Kidney capillary endothelial cell (primary cell): ENCODE measurements around the gene GPHN.

Experiments used
- DNase-seq: peaks from one replicate; pipeline ENCODE4 v3.0.0-alpha.2; 2018; ENCODE audit warnings: low spot score

GPHN gene

DNA sequence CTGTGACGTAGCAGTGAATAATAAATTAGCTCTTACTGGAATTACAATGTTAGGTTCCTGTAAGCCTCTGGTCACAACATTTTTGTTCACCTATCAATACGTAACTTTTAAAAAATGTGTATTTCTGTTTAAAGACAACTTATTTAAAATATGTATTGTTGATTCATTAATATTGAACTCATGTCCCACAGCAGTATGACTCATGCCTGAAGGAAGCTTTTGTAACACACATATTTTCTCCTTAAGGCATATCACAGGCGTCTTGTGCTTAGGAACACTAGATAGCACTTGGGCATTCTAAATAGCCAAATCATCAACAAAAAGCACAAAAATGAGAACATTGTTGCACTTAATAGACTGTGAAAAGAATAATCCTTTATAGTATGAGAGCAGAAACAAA is 92.5 kb downstream of the GPHN start:
- no peak for DNase-seq

DNA sequence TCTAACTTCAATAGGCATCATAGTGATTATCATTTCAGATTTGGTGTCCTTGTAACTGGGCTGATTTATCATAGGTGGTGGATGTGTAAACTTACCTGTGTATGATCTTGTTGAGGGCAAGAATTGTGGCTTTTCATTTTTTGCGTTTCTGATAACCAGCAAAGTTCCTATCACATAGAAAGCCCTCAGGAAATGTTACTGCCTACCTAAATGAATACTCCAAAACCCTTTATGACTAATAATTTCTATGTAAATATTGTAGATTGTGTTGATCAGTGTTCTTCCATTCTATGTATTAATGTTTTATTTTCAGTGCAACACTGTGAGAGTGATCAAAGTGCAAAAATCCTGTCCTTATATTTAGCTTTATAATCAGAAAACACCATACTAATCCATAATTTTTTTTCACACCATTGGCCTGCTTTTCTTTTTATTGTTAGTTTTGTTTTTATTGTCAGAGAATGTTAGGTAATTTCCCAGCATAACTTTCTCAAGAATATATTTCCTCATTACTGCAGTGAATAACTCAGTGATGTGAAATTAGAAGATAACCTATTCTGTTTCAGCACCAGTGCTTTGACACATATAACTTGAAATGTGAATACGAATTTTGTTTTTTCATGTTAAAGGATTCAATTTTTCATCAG is 94.1 kb downstream of the GPHN start:
- no peak for DNase-seq

DNA sequence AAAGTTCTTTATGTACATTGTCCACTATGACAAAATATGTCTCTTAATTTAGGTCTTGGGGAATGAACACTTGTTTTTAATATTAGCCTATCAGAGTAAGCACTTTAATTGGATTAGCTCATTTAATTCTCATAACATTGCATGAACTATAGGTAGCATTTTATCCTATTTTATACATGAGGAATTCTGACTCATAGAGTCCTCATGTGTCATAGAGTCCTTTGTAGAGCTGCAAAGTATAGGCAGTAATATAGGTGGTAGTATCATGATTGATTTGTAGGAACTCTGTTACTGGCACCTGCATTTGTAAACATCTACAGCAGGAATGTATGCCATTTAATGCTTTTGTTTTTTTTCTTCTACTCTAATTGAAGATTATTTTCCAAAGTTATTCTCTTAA is 96.0 kb downstream of the GPHN start:
- DNase-seq, result no peak

- DNase-seq, result no peak
Observed at GRCh38 chr14:66606826-66607225, 98.9 kb downstream of the GPHN start.

- peak; percentile 19 for DNase-seq
Observed at GRCh38 chr14:66610154-66610563, 102.2 kb downstream of the GPHN start.

GRCh38 chr14:66613344-66613743 is 105.4 kb downstream of the GPHN start:
- no peak for DNase-seq

DNA sequence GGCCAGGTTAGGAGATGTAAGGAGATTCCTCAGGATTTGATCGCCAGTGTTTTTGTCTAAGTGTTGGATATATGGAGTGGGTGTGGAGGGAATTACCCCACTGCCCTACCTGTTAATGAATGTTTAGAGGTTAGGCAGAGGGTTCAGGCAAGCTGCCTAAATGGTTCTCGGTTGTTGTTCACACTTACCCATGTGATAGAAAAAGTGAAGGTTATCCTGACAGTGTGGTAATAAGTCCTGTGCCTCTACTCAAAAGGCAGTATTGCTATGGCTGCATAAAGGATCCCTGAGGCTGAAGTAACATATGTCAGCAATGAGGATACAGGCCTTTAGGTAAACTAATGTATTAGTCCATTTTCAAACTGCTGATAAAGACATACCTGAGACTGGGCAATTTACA is 112.0 kb downstream of the GPHN start:
- DNase-seq, result no peak

- DNase-seq, result no peak
Observed at GRCh38 chr14:66623838-66624237, 115.9 kb downstream of the GPHN start.

GRCh38 chr14:66624336-66624937 is 116.5 kb downstream of the GPHN start:
- DNase-seq, result peak; percentile 57

DNA sequence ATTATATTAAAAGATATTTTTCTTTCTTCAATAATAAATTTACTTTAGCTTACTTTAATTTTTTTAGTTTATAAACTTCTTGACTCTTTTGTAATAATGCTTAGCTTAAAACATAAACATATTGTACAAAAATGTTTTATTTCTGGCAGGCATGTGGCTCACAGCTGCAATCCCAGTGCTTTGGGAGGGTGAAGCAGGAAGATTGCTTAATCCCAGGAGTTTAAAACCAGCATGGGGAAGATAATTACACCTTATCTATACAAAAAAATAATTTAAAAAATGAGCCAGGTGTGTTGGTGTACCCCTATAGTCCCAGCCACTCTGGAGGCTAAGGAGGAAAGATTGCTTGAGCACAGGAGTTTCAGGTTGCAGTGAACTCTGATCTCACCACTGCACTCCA is 120.7 kb downstream of the GPHN start:
- no peak for DNase-seq

GRCh38 chr14:66629499-66629898 is 121.6 kb downstream of the GPHN start:
- DNase-seq, result no peak

- no peak for DNase-seq
Observed at GRCh38 chr14:66634876-66635275, 126.9 kb downstream of the GPHN start.

DNA sequence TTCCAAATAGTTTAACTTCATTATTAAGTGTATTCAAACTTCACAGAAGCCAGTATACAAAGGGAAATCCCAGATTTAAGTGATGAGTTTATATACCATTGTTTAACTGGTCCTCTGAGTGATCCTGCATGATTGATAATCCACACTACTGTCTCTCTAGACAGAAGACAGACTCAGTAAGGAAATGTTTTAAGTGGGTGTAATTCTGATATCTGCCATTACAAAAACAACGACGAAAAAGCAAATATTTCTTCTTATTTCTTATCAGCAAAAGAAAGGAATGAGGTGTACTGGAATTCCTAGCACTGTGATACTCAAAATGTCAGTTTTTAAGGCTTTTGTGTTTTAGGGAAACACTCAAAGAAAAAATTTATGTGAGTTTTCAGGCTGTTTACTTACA is 127.5 kb downstream of the GPHN start:
- DNase-seq, result no peak

DNA sequence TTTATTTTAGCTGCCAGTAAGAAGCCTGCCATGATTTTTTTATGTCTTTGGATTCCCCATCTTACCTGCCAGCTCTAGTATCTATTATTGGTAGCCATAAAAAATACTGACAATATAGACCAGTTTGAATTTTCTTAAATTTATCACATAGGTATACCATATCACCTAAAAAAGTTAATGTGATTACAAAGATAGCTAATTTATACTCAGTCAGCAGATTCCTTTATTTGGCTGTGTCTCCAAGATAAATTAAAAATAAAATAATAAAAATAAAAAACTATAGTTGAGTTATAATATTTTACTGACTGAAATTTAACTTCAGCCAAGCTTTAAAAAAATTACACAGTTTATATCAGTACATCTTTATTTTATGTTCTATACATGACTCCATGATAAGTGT is 128.3 kb downstream of the GPHN start:
- DNase-seq, result no peak

- peak; percentile 52 for DNase-seq
Observed at GRCh38 chr14:66638689-66639088, 130.7 kb downstream of the GPHN start.

DNA sequence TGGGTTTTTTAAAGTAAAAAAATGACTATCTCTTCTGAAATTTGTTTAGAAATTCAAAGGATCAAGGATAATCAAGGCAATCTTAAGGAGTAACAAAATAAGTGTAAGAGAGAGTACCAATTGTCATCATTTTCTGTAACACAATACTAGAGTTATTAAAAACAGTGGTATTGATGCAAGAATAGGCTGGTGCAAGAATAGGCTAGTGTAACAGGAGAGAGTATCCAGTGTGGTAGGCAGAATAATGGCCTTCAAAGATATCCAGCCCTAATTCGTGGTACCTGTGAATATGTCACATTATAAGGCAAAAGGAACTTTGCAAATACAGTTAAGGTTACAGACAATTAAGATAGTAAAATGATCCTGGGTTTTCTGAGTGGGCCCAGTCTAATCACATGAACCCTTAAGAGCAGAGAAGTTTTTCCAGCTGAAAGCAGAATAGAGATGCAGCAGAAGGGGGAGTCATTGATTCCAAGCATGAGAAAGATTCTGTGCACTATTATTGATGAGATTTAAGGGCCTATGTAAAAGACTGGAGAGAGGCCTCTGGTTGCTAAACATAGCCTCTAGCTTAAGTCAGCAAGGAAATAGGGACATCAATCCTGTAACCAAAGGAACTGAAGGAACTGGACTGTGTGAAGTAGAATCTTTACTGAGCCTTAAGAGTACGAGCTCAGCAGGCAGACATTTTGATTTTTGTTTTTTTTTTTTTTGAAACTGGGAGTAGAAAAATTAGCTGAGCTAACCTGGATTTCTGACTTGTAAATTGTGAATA is 134.1 kb downstream of the GPHN start:
- DNase-seq, result no peak

DNA sequence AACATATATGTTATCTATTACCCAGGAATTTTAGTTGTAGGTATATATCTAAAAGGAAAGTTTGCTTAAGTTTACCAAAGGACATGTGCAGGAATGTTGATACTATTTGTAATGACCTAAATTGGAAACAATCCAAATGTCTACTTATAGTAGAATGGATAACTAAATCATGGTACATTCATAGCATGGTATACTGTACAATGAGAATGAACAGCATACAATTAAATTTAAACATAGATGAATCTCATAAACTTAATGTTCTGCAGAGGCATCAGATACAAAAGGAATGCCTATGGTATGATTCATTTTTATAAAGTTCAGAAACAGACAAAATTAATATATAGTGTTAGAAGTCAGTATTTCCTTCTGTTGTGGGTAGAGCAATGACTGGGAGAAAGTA is 135.4 kb downstream of the GPHN start:
- no peak for DNase-seq

GRCh38 chr14:66645716-66646115 is 137.8 kb downstream of the GPHN start:
- DNase-seq, result peak; percentile 45

DNA sequence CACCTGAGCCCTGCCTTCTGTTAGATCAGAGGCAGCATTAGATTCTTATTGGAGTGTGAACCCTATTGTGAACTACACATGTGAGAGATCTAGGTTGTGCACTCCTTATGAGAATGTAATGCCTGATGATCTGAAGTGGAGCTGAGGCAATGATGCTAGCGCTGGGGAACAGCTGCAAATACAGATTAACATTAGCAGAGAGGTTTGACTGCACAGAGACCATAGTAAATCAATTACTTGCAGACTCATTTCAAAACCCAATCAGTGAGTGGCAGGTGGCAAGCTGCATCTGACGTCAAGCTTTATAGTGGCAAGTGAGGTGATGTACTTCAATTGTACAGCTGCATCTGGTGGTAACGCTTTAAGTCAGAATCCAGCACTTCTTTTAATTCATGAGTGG is 141.6 kb downstream of the GPHN start:
- DNase-seq, result no peak

DNA sequence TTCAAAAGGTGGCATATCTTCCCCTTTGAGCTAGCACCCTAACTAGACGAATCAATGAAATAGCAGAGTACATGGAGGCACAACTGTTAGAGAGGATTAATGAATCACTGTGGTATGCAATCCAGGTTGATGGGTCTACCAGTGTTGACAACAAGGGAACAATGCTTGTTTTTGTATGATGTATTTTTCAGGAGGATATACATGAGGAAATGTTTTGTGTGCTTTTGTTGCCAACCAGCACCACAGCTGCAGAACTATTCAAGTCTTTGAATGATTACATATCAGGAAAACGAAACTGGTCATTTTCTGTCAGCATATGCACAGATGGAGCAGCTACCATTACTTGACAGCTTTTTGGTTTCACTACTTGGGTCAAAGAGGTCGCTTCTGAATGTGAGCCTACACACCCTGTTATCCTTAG is 142.6 kb downstream of the GPHN start:
- DNase-seq, result no peak

DNA sequence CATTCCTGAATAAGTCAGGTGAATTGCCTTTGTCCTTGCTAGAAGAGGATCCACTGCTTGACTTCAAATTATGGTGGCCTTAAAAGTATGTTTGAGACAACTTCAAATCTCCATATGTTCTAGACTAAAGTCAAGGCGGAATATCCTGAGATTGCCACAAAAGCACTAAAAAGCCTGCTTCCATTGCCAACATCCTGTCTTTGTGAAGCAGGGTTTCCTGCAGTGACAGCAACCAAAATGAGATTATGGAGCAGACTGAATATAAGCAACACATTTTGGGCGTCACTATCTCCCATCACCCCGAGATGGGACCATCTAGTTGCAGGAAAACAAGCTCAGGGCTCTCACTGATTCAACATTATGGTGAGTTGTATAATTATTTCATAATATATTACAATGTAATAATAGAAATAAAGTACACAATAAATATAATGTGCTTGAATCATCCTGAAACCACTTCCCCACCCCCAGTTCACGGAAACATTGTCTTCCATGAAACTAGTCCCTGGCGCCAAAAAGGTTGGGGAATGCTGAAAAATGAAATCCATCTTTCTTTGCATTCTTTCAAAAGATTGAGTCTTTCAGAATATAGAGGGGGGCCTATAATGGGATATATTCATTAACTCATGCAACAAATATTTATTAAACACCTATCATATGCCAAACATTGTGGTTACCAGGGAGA is 143.7 kb downstream of the GPHN start:
- peak; percentile 26 for DNase-seq

- DNase-seq, result no peak
Observed at GRCh38 chr14:66652525-66653106, 144.7 kb downstream of the GPHN start.
